CD14-positive monocyte (primary cell): Measurements from ENCODE around the gene CD36. TPM values are rescaled to one million over a fixed set of nuclear protein-coding genes. Genes with fewer than 3 reads are reported as not detected.

ENCODE experiments used
- DNase-seq, 3 donors: peaks; one replicate each; pipeline ENCODE4 v3.0.0-alpha.2; 2011 to 2022
- H2AFZ ChIP-seq: 2 replicates; pipeline ENCODE4 v1.6.0; 2012; ENCODE audit warnings: mild to moderate bottlenecking, low read depth, low read length, inconsistent platforms; ENCODE audit not compliant: insufficient read depth, poor library complexity, severe bottlenecking
- H3K27ac ChIP-seq, 2 donors: 1 replicate in 1 of 2; 2 replicates in 1 of 2; pipeline ENCODE4 v1.5.1; 2012 to 2013; ENCODE audit warnings: low read length in 2 of 2, control low read depth in 1 of 2, inconsistent platforms in 1 of 2, low read depth in 1 of 2, mild to moderate bottlenecking in 1 of 2
- H3K27me3 ChIP-seq, 2 donors: one replicate each; pipeline versions ENCODE4 v1.6.0 to v1.6.1; 2011 to 2013; ENCODE audit warnings: low read length in 2 of 2; ENCODE audit not compliant: control insufficient read depth in 2 of 2, insufficient read depth in 2 of 2
- H3K36me3 ChIP-seq, 2 donors: replicated peaks in 1 of 2; 1 replicate in 1 of 2; 2 replicates in 1 of 2; pipeline versions ENCODE4 v1.5.1 to v1.6.1; 2012 to 2013; ENCODE audit warnings: low read length in 2 of 2, control low read depth in 1 of 2, inconsistent platforms in 1 of 2, mild to moderate bottlenecking in 1 of 2; ENCODE audit not compliant: insufficient read depth in 2 of 2, control insufficient read depth in 1 of 2
- H3K4me1 ChIP-seq, 2 donors: 1 replicate in 1 of 2; 2 replicates in 1 of 2; pipeline versions ENCODE4 v1.5.1 to v1.6.1; 2012 to 2013; ENCODE audit warnings: low read length in 2 of 2, control low read depth in 1 of 2, inconsistent platforms in 1 of 2, mild to moderate bottlenecking in 1 of 2, moderate library complexity in 1 of 2; ENCODE audit not compliant: insufficient read depth in 2 of 2, control insufficient read depth in 1 of 2
- H3K4me2 ChIP-seq: replicated peaks from 2 replicates; pipeline ENCODE3; 2012; ENCODE audit warnings: low read length, moderate library complexity, mild to moderate bottlenecking; ENCODE audit not compliant: poor library complexity, severe bottlenecking; ENCODE audit errors: extremely low read depth
- H3K4me3 ChIP-seq, 3 experiments: fragments of 200-600 bp in 1 of 3; sonication (generic) in 1 of 3; replicated peaks in 1 of 3; 1 replicate in 2 of 3; 2 replicates in 1 of 3; pipeline ENCODE4 v1.5.1; 2011 to 2013; ENCODE audit warnings: low read length in 3 of 3, mild to moderate bottlenecking in 3 of 3, control low read depth in 2 of 3, low read depth in 2 of 3, inconsistent platforms in 1 of 3, moderate library complexity in 1 of 3
- H3K79me2 ChIP-seq: 2 replicates; pipeline ENCODE4 v1.6.0; 2012; ENCODE audit warnings: mild to moderate bottlenecking, control low read depth, inconsistent platforms, low read length, moderate library complexity; ENCODE audit not compliant: insufficient read depth
- H3K9ac ChIP-seq: 2 replicates; pipeline ENCODE4 v1.6.0; 2017; ENCODE audit warnings: low read length, mild to moderate bottlenecking; ENCODE audit not compliant: insufficient read depth, poor library complexity, severe bottlenecking
- H3K9me3 ChIP-seq, 2 donors: replicated peaks in 1 of 2; 1 replicate in 1 of 2; 2 replicates in 1 of 2; pipeline versions ENCODE4 v1.5.1 to v1.6.1; 2012 to 2013; ENCODE audit warnings: low read length in 2 of 2, control low read depth in 1 of 2; ENCODE audit not compliant: control insufficient read depth in 1 of 2, insufficient read depth in 1 of 2
- H4K20me1 ChIP-seq: 2 replicates; pipeline ENCODE4 v1.6.0; 2012; ENCODE audit warnings: mild to moderate bottlenecking, low read length, control low read depth, moderate library complexity; ENCODE audit not compliant: insufficient read depth
- H3K27ac Mint-ChIP-seq, 7 donors: one replicate each; pipeline ENCODE4 v1.8.0; 2020; ENCODE audit warnings: mild to moderate bottlenecking in 7 of 7, mixed read lengths in 7 of 7, moderate library complexity in 6 of 7, inconsistent platforms in 2 of 7
- H3K27me3 Mint-ChIP-seq, 3 donors: one replicate each; pipeline ENCODE4 v1.8.0; 2021 to 2022; ENCODE audit warnings: low read depth in 3 of 3, mild to moderate bottlenecking in 3 of 3, mixed read lengths in 3 of 3, moderate library complexity in 3 of 3, inconsistent platforms in 1 of 3
- H3K36me3 Mint-ChIP-seq, 2 donors: one replicate each; pipeline ENCODE4 v1.8.0; 2020; ENCODE audit warnings: mixed read lengths in 2 of 2, inconsistent platforms in 1 of 2, mild to moderate bottlenecking in 1 of 2
- H3K4me1 Mint-ChIP-seq: one replicate; pipeline ENCODE4 v1.8.0; 2020; ENCODE audit warnings: mild to moderate bottlenecking, mixed read lengths
- H3K4me3 Mint-ChIP-seq, 2 donors: one replicate each; pipeline ENCODE4 v1.8.0; 2020; ENCODE audit warnings: mild to moderate bottlenecking in 2 of 2, mixed read lengths in 2 of 2, moderate library complexity in 1 of 2
- H3K9me3 Mint-ChIP-seq, 7 donors: one replicate each; pipeline ENCODE4 v1.8.0; 2020 to 2022; ENCODE audit warnings: mixed read lengths in 7 of 7, mild to moderate bottlenecking in 6 of 7, moderate library complexity in 6 of 7, inconsistent platforms in 2 of 7
- CTCF ChIP-seq: fragments of 200-600 bp; IDR thresholded peaks from one replicate; pipeline ENCODE4 v1.8.0; 2022; ENCODE audit warnings: antibody characterized with exemption, mild to moderate bottlenecking
- WGBS: methylation state at CpG from one replicate; pipeline ENCODE4 v1.1.5; 2013; ENCODE audit warnings: missing lambda C conversion rate; ENCODE audit not compliant: insufficient coverage; 5-methylcytosine and 5-hydroxymethylcytosine counted together
- intact Hi-C, 2 donors: fragments of 100-400 bp; cut with micrococcal nuclease; formaldehyde crosslinking; loops; one replicate each; pipeline versions ENCODE4 v1.15.0 to v1.15.1; 2023
- polyA plus RNA-seq, 3 donors: library from polyadenylated mRNA; depleted of rRNA in 1 of 3; unstranded in 2 of 3; stranded (reverse) in 1 of 3; fragments of 300-500 nt in 2 of 3; fragments of >200 nt in 1 of 3; fragmentation: Illumina TruSeq in 2 of 3; gene quantifications; 1 replicate in 2 of 3; 2 replicates in 1 of 3; pipeline ENCODE4 v1.2.3, GENCODE V29; 2012 to 2021

Gene CD36
- polyA plus RNA-seq, 3 donors, result 735 to 1,210 (median 1,135) TPM

GRCh38 chr7:80699721-80700256 lies 61.3 kb downstream of the CD36 start:
- no peak overlapping the region for H3K9ac ChIP-seq
- H3K27ac ChIP-seq, result peak overlapping the region in 1 of 2 donors; percentile 64
- 67% methylated on average over 3 of the region's 4 CpGs for WGBS
- Mint-ChIP-seq H3K36me3 (no peaks in the 10 kb centered on the region), H3K27me3 (peaks cover 1 to 4% (median 3%) of the 10 kb centered on the region in 3 donors), H3K9me3 (peaks cover 0 to 4% (median 0%) of the 10 kb centered on the region in 7 donors), H3K27ac (peak overlapping the region; percentile 51 to 89 (median 83)), H3K4me3 (peak overlapping the region in 1 of 2 donors; percentile 54), H3K4me1 (peaks cover 16% of the 10 kb centered on the region)
- TF ChIP-seq CTCF, result no peak
- DNase-seq, result peak; percentile 43 to 51 (median 49)
- no peaks in the 10 kb centered on the region for H3K9me3 ChIP-seq
- intact Hi-C loops, result loop anchor here (5.0 to 10.0 kb wide), 3 partner anchors 75 to 775 kb away; no protein-coding TSS in a partner anchor
- H4K20me1 ChIP-seq, result no peaks in the 10 kb centered on the region
- H3K79me2 ChIP-seq, result no peaks in the 10 kb centered on the region
- H3K4me2 ChIP-seq, result peak overlapping the region; percentile 45
- peak overlapping the region in 1 of 3 experiments; percentile 24 for H3K4me3 ChIP-seq
- H3K36me3 ChIP-seq, result no peaks in the 10 kb centered on the region
- H2AFZ ChIP-seq, result peak overlapping the region; percentile 1
- no peaks in the 10 kb centered on the region for H3K27me3 ChIP-seq
- H3K4me1 ChIP-seq, result peaks cover 13 to 16% of the 10 kb centered on the region in 2 donors

GRCh38 chr7:80703272-80703671 lies 64.8 kb downstream of the CD36 start:
- Histone ChIP-seq H3K9ac (no peak overlapping the region), H3K27ac (no peak overlapping the region), H3K27me3 (no peaks in the 10 kb centered on the region), H3K4me3 (no peak overlapping the region), H3K36me3 (no peaks in the 10 kb centered on the region), H3K4me1 (peaks cover 28 to 42% of the 10 kb centered on the region in 2 donors), H2AFZ (no peak overlapping the region), H3K9me3 (no peaks in the 10 kb centered on the region), H3K4me2 (no peak overlapping the region), H3K79me2 (no peaks in the 10 kb centered on the region), H4K20me1 (no peaks in the 10 kb centered on the region)
- H3K4me1 Mint-ChIP-seq, result peaks cover 37% of the 10 kb centered on the region
- H3K36me3 Mint-ChIP-seq, result no peaks in the 10 kb centered on the region
- no peak for TF ChIP-seq CTCF
- 100% methylated on average over 1 of the region's 1 CpG for WGBS
- H3K4me3 Mint-ChIP-seq, result no peak overlapping the region
- peaks cover 0 to 2% (median 0%) of the 10 kb centered on the region in 7 donors for H3K9me3 Mint-ChIP-seq
- intact Hi-C loops, result loop anchor here in 1 of 2 donors (10.0 kb wide), 1 partner anchor 72 kb away; no protein-coding TSS in a partner anchor
- H3K27ac Mint-ChIP-seq, result no peak overlapping the region
- no peak for DNase-seq
- H3K27me3 Mint-ChIP-seq, result peaks cover 1 to 4% (median 3%) of the 10 kb centered on the region in 3 donors
